GM18519 (cell line): Measurements from ENCODE around the gene KCNQ4.

Source experiments
- ATAC-seq: cut with Tn5 transposase; IDR thresholded peaks from one replicate; pipeline ENCODE4 v1.9.1; 2021; ENCODE audit warnings: mild to moderate bottlenecking, moderate library complexity; ENCODE audit not compliant: unreplicated experiment, low FRiP score

The KCNQ4 gene

GRCh38 chr1:40838980-40839942 is 55.7 kb downstream of the KCNQ4 start:
- no peak for ATAC-seq

- no peak for ATAC-seq
These were observed 56.4 kb downstream of the KCNQ4 start for GRCh38 chr1:40839943-40840335.

- no peak for ATAC-seq
These were observed 57.1 kb downstream of the KCNQ4 start for GRCh38 chr1:40840526-40841323.

GRCh38 chr1:40841602-40842001 is 58.0 kb downstream of the KCNQ4 start:
- no peak for ATAC-seq

- ATAC-seq, result no peak
These were observed 58.6 kb downstream of the KCNQ4 start for GRCh38 chr1:40842207-40842606.

GRCh38 chr1:40842691-40843090 is 59.1 kb downstream of the KCNQ4 start:
- ATAC-seq, result no peak

GRCh38 chr1:40844079-40844478 is 60.5 kb downstream of the KCNQ4 start:
- ATAC-seq, result no peak

GRCh38 chr1:40844887-40845878 is 61.6 kb downstream of the KCNQ4 start:
- ATAC-seq, result no peak

- ATAC-seq, result no peak
These were observed 62.3 kb downstream of the KCNQ4 start for GRCh38 chr1:40845895-40846294.

- ATAC-seq, result no peak
These were observed 63.6 kb downstream of the KCNQ4 start for GRCh38 chr1:40847023-40847745.

- no peak for ATAC-seq
These were observed 65.1 kb downstream of the KCNQ4 start for GRCh38 chr1:40848530-40849189.

- ATAC-seq, result no peak
These were observed 66.4 kb downstream of the KCNQ4 start for GRCh38 chr1:40849801-40850592.

- ATAC-seq, result no peak
These were observed 68.1 kb downstream of the KCNQ4 start for GRCh38 chr1:40851643-40852042.

GRCh38 chr1:40853113-40853884 is 69.7 kb downstream of the KCNQ4 start:
- no peak for ATAC-seq

- ATAC-seq, result no peak
These were observed 70.2 kb downstream of the KCNQ4 start for GRCh38 chr1:40853885-40854170.

GRCh38 chr1:40855513-40855912 is 71.9 kb downstream of the KCNQ4 start:
- ATAC-seq, result no peak

- ATAC-seq, result no peak
These were observed 72.5 kb downstream of the KCNQ4 start for GRCh38 chr1:40856116-40856515.
